ENCODE results near the gene NELFCD. TPM values are rescaled to one million over a fixed set of nuclear protein-coding genes. Genes with fewer than 3 reads are reported as not detected.

The NELFCD gene
- total and polyA plus RNA-seq, 9 of the 15 experiments (the other 6 are each of a cell fraction or from before 2014, with no cell fraction given), result 11.7 to 163 (median 96.5) TPM

DNA sequence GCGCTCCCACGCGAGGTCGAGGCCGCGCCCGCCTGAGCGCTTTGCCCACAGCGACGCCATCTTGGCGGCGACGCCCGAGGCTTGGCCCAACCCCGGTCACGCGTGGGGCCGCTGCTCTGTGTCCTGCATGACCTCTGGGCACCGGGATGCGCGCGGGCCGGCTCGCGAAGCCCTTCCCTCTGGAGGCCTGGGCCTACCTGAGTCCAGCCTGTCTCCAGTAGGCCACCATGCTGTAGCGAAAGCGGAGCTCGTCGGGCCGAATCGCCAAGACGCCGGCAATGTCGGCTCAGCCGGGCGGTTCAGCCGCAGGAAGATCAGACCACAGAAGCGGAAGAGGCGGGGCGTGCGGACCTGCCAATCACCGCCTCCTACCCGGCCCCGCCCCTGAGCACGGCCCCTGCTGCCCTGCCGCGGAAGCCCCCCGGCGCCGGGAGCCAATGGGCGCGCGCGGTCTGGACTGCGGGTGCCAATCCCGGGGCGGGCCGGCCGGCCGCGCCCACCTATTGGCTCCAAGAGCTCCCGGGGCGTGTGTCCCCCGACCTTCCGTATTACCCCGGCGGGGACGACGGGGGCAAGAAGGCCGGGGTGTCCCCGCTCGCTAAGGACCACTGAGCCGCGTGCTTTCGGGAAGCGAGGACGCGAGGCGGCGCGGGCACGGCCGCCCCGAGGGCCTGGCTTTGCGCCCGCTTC, 51.1 kb downstream of the NELFCD start, which contains the start of gene ATP5F1E (continued):
- TF ChIP-seq TCF3 (CRISPR knock-in tag; IDR thresholded peaks at IDR 0.05) (peak; percentile 30; the same call in 1 of the 2 replicates), ZNF133 (CRISPR knock-in tag; IDR thresholded peaks at IDR 0.05) (0 out of 2 replicates have a peak, but pooled peaks have one; percentile 50), LEF1 (IDR thresholded peaks at IDR 0.05) (no peak), SMC3 (conservative IDR thresholded peaks at IDR 0.05; ENCODE audit: insufficient read depth, low read depth, low read length) (no peak), CXXC5 (CRISPR knock-in tag; IDR thresholded peaks at IDR 0.05) (peak; percentile 72), RFX5 (IDR thresholded peaks at IDR 0.05; ENCODE audit: low read depth, low read length) (no peak), ZNF316 (IDR thresholded peaks at IDR 0.05) (no peak), GTF2A2 (tag; IDR thresholded peaks at IDR 0.05) (peak; percentile 85), HNRNPH1 (optimal IDR thresholded peaks at IDR 0.05; ENCODE audit: low read depth, low read length) (no peak), SAP30 (IDR thresholded peaks at IDR 0.05; ENCODE audit: borderline replicate concordance, insufficient read depth, low read depth, low read length, poor library complexity, severe bottlenecking) (peak; percentile 57), BRD4 (IDR thresholded peaks at IDR 0.05) (0 out of 2 replicates have a peak, but pooled peaks have one; percentile 53), KLF10 (CRISPR knock-in tag; IDR thresholded peaks at IDR 0.05) (no peak; the same call in 1 of the 2 replicates), SETDB1 (IDR thresholded peaks at IDR 0.05; ENCODE audit: low read length) (no peak), HDAC6 (IDR thresholded peaks at IDR 0.05; ENCODE audit: low read depth, low read length) (no peak), HNRNPUL1 (IDR thresholded peaks at IDR 0.05; ENCODE audit: low read length) (no peak), EP400 (IDR thresholded peaks at IDR 0.05) (peak; percentile 92)
- TF ChIP-seq, protein P1, sequence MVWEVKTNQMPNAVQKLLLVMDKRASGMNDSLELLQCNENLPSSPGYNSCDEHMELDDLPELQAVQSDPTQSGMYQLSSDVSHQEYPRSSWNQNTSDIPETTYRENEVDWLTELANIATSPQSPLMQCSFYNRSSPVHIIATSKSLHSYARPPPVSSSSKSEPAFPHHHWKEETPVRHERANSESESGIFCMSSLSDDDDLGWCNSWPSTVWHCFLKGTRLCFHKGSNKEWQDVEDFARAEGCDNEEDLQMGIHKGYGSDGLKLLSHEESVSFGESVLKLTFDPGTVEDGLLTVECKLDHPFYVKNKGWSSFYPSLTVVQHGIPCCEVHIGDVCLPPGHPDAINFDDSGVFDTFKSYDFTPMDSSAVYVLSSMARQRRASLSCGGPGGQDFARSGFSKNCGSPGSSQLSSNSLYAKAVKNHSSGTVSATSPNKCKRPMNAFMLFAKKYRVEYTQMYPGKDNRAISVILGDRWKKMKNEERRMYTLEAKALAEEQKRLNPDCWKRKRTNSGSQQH (CRISPR knock-in tag; IDR thresholded peaks at IDR 0.05), result peak; percentile 72; the same call in 1 of the 2 replicates
- TF ChIP-seq, protein P2, sequence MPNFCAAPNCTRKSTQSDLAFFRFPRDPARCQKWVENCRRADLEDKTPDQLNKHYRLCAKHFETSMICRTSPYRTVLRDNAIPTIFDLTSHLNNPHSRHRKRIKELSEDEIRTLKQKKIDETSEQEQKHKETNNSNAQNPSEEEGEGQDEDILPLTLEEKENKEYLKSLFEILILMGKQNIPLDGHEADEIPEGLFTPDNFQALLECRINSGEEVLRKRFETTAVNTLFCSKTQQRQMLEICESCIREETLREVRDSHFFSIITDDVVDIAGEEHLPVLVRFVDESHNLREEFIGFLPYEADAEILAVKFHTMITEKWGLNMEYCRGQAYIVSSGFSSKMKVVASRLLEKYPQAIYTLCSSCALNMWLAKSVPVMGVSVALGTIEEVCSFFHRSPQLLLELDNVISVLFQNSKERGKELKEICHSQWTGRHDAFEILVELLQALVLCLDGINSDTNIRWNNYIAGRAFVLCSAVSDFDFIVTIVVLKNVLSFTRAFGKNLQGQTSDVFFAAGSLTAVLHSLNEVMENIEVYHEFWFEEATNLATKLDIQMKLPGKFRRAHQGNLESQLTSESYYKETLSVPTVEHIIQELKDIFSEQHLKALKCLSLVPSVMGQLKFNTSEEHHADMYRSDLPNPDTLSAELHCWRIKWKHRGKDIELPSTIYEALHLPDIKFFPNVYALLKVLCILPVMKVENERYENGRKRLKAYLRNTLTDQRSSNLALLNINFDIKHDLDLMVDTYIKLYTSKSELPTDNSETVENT (CRISPR knock-in tag; IDR thresholded peaks at IDR 0.05), result peak; percentile 42; the same call in 1 of the 2 replicates
- TF ChIP-seq, protein P3, sequence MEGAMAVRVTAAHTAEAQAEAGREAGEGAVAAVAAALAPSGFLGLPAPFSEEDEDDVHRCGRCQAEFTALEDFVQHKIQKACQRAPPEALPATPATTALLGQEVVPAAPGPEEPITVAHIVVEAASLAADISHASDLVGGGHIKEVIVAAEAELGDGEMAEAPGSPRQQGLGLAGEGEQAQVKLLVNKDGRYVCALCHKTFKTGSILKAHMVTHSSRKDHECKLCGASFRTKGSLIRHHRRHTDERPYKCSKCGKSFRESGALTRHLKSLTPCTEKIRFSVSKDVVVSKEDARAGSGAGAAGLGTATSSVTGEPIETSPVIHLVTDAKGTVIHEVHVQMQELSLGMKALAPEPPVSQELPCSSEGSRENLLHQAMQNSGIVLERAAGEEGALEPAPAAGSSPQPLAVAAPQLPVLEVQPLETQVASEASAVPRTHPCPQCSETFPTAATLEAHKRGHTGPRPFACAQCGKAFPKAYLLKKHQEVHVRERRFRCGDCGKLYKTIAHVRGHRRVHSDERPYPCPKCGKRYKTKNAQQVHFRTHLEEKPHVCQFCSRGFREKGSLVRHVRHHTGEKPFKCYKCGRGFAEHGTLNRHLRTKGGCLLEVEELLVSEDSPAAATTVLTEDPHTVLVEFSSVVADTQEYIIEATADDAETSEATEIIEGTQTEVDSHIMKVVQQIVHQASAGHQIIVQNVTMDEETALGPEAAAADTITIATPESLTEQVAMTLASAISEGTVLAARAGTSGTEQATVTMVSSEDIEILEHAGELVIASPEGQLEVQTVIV (CRISPR knock-in tag; IDR thresholded peaks at IDR 0.05; ENCODE audit: borderline replicate concordance), result no peak
- TF ChIP-seq, protein P4, sequence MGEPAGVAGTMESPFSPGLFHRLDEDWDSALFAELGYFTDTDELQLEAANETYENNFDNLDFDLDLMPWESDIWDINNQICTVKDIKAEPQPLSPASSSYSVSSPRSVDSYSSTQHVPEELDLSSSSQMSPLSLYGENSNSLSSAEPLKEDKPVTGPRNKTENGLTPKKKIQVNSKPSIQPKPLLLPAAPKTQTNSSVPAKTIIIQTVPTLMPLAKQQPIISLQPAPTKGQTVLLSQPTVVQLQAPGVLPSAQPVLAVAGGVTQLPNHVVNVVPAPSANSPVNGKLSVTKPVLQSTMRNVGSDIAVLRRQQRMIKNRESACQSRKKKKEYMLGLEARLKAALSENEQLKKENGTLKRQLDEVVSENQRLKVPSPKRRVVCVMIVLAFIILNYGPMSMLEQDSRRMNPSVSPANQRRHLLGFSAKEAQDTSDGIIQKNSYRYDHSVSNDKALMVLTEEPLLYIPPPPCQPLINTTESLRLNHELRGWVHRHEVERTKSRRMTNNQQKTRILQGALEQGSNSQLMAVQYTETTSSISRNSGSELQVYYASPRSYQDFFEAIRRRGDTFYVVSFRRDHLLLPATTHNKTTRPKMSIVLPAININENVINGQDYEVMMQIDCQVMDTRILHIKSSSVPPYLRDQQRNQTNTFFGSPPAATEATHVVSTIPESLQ (CRISPR knock-in tag; IDR thresholded peaks at IDR 0.05), result 0 out of 2 replicates have a peak, but pooled peaks have one; percentile 62
